ENCODE measurements around the gene NFE2L3.
"Not testable (repeated sequence)": the region's sequence is repeated elsewhere in the genome, so short reads cannot be mapped to it uniquely, and the experiment has no call there.

The NFE2L3 gene

GRCh38 chr7:26151953-26152781 is at the start of gene NFE2L3:
NFE2L3 (plus strand) TSS chr7:26152198; CDS start chr7:26152499, 301 bp downstream.
- peak; percentile 79 for DNase-seq

DNA sequence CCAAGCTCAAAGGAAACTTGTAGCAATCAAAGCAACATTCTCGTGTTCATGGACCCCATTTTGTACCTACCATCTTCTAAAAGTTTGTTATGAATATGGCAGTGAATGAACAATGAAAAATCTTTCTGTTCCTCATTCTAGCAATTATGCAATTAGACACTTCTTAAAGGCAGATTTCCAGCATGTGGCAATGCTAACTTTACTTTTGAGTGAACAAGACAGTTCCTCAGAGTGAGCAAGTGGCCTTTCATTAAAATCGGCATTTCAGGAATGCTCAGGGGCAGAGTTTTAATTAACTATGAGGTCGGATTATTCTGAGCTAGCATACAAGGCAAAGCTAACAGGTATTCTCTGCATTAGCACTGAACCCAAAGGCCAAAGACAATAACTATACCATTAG is 48.4 kb upstream of the NFE2L3 start:
- no peak for DNase-seq

- no peak for DNase-seq
These were observed 46.8 kb upstream of the NFE2L3 start for GRCh38 chr7:26105236-26105635.

GRCh38 chr7:26105931-26106330 is 46.1 kb upstream of the NFE2L3 start:
- DNase-seq, result no peak

GRCh38 chr7:26112203-26112740 is 39.7 kb upstream of the NFE2L3 start:
- DNase-seq, result no peak

DNA sequence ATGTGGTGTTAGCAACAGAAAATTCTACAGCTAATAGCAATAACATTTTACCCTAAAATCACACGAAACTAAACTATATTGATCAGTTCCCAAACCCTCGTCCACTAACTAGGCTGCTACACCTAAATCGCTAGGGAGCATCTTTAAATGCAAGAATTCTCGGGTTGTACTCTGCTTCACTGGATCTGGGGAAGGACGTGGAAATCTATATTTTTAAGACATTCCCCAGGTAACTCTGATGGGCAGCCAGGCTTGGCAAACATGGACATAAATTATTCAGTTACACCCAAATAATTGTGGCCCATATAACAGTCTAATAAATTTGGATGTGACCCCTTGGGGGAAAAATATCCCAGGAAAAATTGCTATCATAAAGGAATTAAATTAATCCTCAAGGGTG is 36.3 kb upstream of the NFE2L3 start:
- no peak for DNase-seq

GRCh38 chr7:26117142-26117807 is 34.7 kb upstream of the NFE2L3 start:
- no peak for DNase-seq

GRCh38 chr7:26117970-26118369 is 34.0 kb upstream of the NFE2L3 start:
- DNase-seq, result no peak

- DNase-seq, result no peak
These were observed 29.3 kb upstream of the NFE2L3 start for GRCh38 chr7:26122745-26123144.

GRCh38 chr7:26124775-26125174 is 27.2 kb upstream of the NFE2L3 start:
- not testable (repeated sequence) for DNase-seq

DNA sequence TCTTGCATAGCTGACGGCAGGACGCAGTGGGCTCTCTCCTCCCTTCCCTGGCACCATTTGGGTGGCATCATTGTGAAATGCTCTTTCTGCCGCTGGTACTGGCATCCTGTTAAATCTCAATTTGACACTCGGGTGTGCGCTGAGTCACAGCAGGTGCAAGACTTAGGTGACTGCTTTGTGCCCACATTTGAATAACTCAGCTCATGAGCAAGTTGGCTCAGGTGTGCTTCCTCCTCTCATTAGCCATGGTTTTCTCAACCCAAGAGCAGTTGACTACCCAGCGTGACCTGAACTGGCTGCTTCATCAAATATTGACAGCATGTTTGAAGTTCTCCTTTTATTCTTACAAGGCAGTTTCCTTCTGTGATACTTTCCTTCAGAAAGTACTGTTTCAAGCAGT is 24.6 kb upstream of the NFE2L3 start:
- no peak for DNase-seq

DNA sequence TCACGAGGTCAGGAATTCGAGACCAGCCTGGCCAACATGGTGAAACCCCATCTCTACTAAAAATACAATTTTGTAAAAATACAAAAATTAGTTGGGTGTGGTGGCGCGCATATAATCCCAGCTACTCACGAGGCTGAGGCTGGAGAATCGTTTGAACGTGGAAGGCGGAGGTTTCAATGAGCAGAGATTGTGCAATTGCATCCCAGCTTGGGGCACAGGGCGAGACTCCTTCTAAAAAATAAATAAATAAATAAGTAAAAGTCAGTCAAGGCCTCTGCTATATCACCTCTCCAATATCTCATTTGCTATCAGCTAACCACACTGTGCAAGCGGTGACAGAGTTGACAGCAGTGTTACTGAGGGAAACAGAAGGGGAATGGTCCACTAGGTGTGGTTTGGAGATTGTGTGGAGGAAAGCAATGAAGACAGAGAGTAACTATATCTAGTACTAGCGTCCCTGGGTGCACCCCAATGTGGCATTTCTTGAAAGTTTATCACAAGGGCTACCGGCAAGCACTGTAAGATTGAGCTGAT is 20.9 kb upstream of the NFE2L3 start:
- no peak for DNase-seq

DNA sequence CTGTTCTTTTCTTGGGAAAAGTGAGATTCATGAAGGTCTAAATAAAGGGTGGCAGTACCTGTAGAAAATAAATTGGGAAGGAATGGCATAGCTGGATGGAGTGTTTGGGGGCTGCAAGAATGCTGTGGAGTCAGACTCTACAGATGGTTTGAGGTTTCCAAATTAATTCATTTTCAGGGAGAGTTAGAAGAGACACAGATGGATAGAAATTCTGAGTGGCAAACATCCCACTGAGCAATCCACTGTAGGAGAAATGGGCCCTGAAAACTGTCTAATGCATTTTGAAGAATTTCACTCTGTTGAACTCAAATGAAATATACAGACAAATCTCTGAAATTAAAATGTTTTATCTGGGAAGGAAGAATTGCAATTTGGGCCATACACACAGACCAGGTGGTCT is 16.9 kb upstream of the NFE2L3 start:
- no peak for DNase-seq

GRCh38 chr7:26135551-26135950 is 16.4 kb upstream of the NFE2L3 start:
- DNase-seq, result no peak

GRCh38 chr7:26136831-26137230 is 15.2 kb upstream of the NFE2L3 start:
- DNase-seq, result no peak

- DNase-seq, result no peak
These were observed 11.6 kb upstream of the NFE2L3 start for GRCh38 chr7:26140380-26140779.

- DNase-seq, result no peak
These were observed 10.9 kb upstream of the NFE2L3 start for GRCh38 chr7:26141077-26141476.

DNA sequence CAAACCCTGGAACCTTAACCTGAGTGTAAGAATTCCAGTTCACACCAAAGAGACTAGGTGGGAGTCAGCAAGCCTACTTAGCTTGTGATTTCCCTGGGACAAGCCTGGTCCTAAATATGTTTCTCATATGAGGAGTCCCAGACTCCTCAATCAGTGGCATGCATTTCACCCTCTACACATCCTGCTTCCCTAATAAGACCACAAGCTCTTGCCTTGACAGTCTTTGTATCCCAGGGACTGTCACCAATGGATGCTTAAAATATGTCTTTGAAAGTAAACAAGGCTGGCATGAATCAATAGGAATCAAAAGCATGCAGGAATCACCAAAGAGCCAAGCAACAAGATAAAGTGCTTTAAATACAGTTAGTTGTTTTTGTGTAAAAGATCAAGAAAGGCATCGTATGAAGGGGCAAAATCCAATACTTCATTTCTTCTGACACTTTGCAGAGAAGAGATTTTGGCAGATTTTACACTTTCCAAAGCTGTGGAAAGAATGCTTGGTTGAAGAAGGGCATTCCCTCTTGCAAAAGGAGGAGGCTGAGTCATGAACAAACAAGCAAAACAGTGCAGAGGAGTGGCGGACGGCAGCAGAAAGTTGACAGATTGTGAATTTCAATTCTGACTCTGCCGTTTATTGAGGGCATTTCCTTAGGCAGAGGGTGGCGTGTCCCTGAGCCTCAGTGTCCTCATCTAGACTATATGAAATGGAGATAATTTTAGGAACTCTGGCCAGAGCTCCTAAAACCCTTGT is 8.5 kb upstream of the NFE2L3 start:
- no peak for DNase-seq

DNA sequence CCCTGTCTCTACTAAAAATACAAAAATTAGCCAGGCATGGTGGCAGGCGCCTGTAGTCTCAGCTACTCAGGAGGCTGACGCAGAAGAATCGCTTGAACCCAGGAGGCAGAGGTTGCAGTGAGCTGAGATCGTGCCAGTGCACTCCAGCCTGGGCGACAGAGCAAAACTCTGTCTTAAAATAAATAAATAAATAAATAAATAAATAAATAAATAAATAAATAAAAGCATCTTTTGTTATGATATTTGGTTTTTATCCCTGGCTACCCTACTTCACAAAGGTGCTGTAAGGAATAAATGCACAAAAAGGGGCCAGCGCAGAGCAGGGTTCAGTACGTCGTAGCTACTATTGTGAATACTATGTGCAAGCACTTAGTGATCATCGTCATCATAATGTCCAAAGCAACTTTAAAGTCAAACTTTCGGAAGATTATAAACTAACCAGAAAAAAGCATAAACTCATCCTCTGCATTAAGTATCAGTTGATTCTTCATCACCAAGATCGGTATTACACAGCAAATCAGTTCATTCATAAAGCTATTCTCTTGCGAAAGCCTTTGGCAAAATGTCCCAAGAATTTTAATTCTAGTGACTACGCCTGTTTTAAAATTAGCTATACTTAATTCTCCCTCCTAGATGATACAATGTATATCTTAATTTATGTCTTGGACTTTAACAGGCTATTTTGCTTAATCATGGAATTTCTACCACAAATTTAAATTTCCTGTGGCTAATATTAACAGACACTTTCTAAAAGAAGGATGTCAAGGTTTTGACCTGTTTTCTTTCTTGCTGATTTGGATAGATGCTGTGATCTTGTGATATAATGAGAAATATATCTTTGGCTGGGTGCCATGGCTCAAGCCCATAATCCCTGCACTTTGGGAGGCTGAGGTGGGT is 7.6 kb upstream of the NFE2L3 start:
- DNase-seq, result no peak

- DNase-seq, result no peak
These were observed 6.8 kb upstream of the NFE2L3 start for GRCh38 chr7:26145238-26145637.

- DNase-seq, result no peak
These were observed 5.0 kb upstream of the NFE2L3 start for GRCh38 chr7:26147030-26147429.

Data from NCI-H1436 (cell line).